ENCODE results near the gene WBP2NL.
"Not testable (repeated sequence)": the region's sequence is repeated elsewhere in the genome, so short reads cannot be mapped to it uniquely, and the experiment has no call there.

Gene WBP2NL

DNA sequence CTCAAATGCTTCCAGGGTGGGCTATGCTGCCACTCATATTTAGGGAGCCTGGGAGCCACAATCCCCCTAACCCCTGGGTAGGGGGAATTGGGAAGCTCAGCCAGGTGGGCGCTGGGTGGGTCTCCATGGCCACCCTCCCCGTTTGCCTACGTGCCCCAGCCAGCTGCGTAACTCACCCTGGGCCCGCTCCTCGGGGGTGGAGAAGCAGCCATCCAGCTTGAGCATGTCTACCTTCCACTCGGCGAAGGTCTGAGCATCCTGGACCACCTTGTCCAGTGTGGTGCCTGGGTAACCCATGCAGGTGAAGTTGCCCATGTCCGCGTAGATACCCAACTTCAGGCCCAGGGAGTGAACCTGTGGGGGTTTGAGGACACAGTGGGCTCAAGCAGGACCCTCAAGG lies 68.3 kb downstream of the WBP2NL start:
- CTCF ChIA-PET: no interaction called here
- TF ChIP-seq FOXM1 (IDR thresholded peaks at IDR 0.05; ENCODE audit: borderline replicate concordance) (no peak), FOXA1 (IDR thresholded peaks at IDR 0.05) (no peak), CTBP1 (IDR thresholded peaks at IDR 0.05; ENCODE audit: borderline replicate concordance) (no peak)
- DNase-seq (ENCODE audit: extremely low spot score): no peak
- POLR2A ChIA-PET: no interaction called here

GRCh38 chr22:42067671-42068251 lies 69.2 kb downstream of the WBP2NL start:
- CTCF ChIA-PET: no interaction called here
- DNase-seq (ENCODE audit: extremely low spot score): no peak
- POLR2A ChIA-PET: no interaction called here
- TF ChIP-seq, protein P1, sequence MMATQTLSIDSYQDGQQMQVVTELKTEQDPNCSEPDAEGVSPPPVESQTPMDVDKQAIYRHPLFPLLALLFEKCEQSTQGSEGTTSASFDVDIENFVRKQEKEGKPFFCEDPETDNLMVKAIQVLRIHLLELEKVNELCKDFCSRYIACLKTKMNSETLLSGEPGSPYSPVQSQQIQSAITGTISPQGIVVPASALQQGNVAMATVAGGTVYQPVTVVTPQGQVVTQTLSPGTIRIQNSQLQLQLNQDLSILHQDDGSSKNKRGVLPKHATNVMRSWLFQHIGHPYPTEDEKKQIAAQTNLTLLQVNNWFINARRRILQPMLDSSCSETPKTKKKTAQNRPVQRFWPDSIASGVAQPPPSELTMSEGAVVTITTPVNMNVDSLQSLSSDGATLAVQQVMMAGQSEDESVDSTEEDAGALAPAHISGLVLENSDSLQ (IDR thresholded peaks at IDR 0.05): no peak
- TF ChIP-seq LEF1 (IDR thresholded peaks at IDR 0.05; ENCODE audit: borderline replicate concordance): no peak
- no peak for TF ChIP-seq FOXA1 (IDR thresholded peaks at IDR 0.05)
- no peak for TF ChIP-seq ARNT (IDR thresholded peaks at IDR 0.05)
- TF ChIP-seq TARDBP (IDR thresholded peaks at IDR 0.05): no peak
- TF ChIP-seq L3MBTL2 (conservative IDR thresholded peaks at IDR 0.05): no peak
- no peak for TF ChIP-seq HDGF (IDR thresholded peaks at IDR 0.05; ENCODE audit: borderline replicate concordance)
- no peak for TF ChIP-seq FOXK2 (IDR thresholded peaks at IDR 0.05)
- TF ChIP-seq SP1 (IDR thresholded peaks at IDR 0.05): no peak
- TF ChIP-seq ELF4 (IDR thresholded peaks at IDR 0.05): no peak
- TF ChIP-seq NFRKB (IDR thresholded peaks at IDR 0.05): no peak
- no peak for TF ChIP-seq BHLHE40 (IDR thresholded peaks at IDR 0.05; ENCODE audit: borderline replicate concordance)
- no peak for TF ChIP-seq FOXM1 (IDR thresholded peaks at IDR 0.05; ENCODE audit: borderline replicate concordance)
- no peak for TF ChIP-seq ZNF384 (IDR thresholded peaks at IDR 0.05)
- no peak for TF ChIP-seq SUZ12 (IDR thresholded peaks at IDR 0.05)
- no peak for TF ChIP-seq CTBP1 (IDR thresholded peaks at IDR 0.05; ENCODE audit: borderline replicate concordance)

DNA sequence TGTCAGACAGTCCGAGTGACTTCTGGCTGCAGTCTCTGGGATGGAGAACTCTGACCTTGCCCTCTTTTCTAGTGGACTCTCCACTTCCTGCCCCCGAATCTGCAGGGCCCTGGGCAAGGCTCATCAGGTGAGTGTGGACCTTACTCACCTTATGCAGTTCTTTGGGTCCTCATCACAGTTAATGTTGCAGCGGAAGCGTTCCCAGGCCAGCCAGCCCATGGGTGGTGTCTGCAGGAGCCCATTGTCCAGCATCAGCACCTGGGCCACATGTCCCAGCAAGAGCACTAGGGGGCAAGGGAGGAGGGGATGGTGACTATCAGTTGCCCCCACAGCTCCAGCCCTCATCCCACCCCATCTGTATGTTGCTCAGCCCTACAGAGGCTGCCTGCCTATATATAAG lies 69.7 kb downstream of the WBP2NL start:
- POLR2A ChIA-PET: no interaction called here
- CTCF ChIA-PET: no interaction called here
- DNase-seq (ENCODE audit: extremely low spot score): no peak
- no peak for TF ChIP-seq HDGF (IDR thresholded peaks at IDR 0.05; ENCODE audit: borderline replicate concordance)

DNA sequence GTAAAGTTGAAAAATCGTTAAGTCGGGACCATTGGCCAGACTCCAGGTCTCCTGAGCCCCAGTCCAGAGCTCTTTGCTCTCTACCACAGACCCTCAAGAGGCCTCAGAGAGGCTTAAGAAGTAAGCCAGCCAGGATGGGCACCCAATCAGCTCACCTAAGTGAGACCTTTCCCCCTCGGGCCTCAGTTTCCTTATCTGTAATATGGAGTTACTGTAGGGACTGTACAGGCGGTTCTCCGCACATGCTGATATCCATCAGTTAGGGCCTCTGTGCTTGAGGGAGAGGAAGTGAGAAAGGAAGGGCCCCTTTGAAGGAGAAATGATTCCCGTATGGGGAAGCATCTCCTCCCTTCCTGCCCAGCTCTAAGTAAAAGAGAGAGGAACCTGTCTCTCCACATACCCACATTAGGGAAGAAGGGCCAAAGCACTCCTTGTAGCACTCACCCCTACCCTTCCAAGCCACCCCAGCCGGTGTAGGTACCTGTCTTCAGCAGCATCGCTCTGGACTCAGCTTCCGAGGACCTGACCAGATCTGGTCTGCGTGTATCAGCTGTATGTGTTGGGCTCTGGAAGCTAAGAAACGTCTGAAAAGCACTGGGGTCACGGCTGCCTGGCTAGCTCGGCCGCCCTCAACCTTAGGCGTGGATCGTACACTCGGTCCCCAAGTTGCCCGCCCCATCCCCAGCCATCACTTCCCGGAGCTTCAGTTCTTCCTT lies 71.4 kb downstream of the WBP2NL start:
- ChIA-PET CTCF (interaction anchor here (1.0 kb wide), 1 partner anchor 21 kb away, joined by 3 read pairs; the partner anchor contains the start of gene NDUFA6), POLR2A (interaction anchor here (0.7 to 3.5 kb wide), 9 partner anchors 9 to 123 kb away, joined by 3 to 53 read pairs (median 5); partner anchors contain the start of genes CENPM, NDUFA6 and SMDT1)
- peak; percentile 16 for DNase-seq (ENCODE audit: extremely low spot score)
- TF ChIP-seq FOXK2 (IDR thresholded peaks at IDR 0.05): no peak
- TF ChIP-seq, protein P1 (IDR thresholded peaks at IDR 0.05): no peak
- TF ChIP-seq SUZ12 (IDR thresholded peaks at IDR 0.05): no peak
- no peak for TF ChIP-seq ARNT (IDR thresholded peaks at IDR 0.05)
- no peak for TF ChIP-seq ZNF384 (IDR thresholded peaks at IDR 0.05)
- no peak; the same call in 1 of the 2 replicates for TF ChIP-seq L3MBTL2 (conservative IDR thresholded peaks at IDR 0.05)
- no peak for TF ChIP-seq FOXA1 (IDR thresholded peaks at IDR 0.05)
- TF ChIP-seq NFRKB (IDR thresholded peaks at IDR 0.05): no peak
- TF ChIP-seq BHLHE40 (IDR thresholded peaks at IDR 0.05; ENCODE audit: borderline replicate concordance): no peak
- no peak for TF ChIP-seq HDGF (IDR thresholded peaks at IDR 0.05; ENCODE audit: borderline replicate concordance)
- TF ChIP-seq ELF4 (IDR thresholded peaks at IDR 0.05): no peak
- no peak for TF ChIP-seq TARDBP (IDR thresholded peaks at IDR 0.05)
- TF ChIP-seq CTBP1 (IDR thresholded peaks at IDR 0.05; ENCODE audit: borderline replicate concordance): no peak
- TF ChIP-seq SP1 (IDR thresholded peaks at IDR 0.05): no peak
- TF ChIP-seq LEF1 (IDR thresholded peaks at IDR 0.05; ENCODE audit: borderline replicate concordance): no peak
- TF ChIP-seq FOXM1 (IDR thresholded peaks at IDR 0.05; ENCODE audit: borderline replicate concordance): no peak

DNA sequence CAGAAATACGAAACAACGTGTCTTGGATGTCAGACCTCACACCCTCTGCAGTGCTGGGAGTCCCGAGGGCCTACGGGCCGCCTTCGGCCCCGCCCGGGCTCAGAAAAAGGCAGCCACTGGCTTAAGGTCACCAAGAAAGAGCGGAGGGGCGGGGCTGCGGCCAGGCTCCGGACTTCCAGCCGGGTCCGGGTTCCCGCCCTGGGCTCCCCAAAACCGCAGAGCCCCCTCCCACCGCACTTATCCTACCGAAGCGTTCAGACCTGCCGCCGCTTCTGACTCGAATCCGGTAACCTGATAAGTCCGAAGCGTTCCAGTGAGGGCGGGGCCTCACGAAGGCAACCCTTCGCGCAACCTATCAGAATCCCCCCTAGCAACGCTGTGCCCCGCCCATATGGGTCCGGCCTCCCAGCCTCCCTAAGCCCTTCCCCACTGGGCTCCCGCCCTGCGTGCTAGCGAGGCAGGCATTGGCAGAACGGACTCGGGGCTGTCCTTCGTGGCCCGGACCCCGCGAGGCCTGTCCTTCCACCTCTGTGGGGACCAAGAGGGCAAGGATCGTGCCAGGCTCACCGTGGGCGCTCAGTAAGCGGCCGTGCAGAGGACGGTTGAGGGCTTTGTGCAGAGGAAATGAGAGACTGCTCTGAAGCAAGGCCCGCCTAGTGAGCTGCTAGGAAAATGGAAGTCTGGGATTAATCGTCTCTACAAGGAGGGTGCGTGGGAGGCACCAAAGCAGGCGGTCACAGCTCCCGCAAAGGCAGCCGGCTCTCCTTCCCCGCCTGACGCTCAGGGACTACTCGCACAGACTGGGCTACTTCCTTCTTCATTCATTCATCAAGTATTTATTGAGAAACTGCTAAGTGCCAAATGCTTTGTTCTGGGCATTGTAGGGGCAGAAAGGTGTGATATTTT lies 72.2 kb downstream of the WBP2NL start, which contains the start of gene NAGA:
TSS of gene NAGA (minus strand) at position 296 of the 906 bp plus-strand sequence. CDS start 515 bp downstream, outside the sequence.
- POLR2A ChIA-PET: interaction anchor here (0.6 to 3.5 kb wide), 13 partner anchors 8 to 124 kb away, joined by 3 to 53 read pairs (median 4); partner anchors contain the start of genes CENPM, NDUFA6 and SMDT1
- peak; percentile 93 for DNase-seq (ENCODE audit: extremely low spot score)
- CTCF ChIA-PET: no interaction called here
- TF ChIP-seq HDGF (IDR thresholded peaks at IDR 0.05; ENCODE audit: borderline replicate concordance) (peak; percentile 88), ELF4 (IDR thresholded peaks at IDR 0.05) (no peak), CTBP1 (IDR thresholded peaks at IDR 0.05; ENCODE audit: borderline replicate concordance) (no peak), L3MBTL2 (conservative IDR thresholded peaks at IDR 0.05) (peak; percentile 99), ARNT (IDR thresholded peaks at IDR 0.05) (no peak)
- TF ChIP-seq, protein P1 (IDR thresholded peaks at IDR 0.05): no peak

- ChIA-PET CTCF (interaction anchor here (0.6 kb wide), 1 partner anchor 65 kb away, joined by 3 read pairs; no protein-coding TSS in a partner anchor), POLR2A (interaction anchor here (0.6 to 3.5 kb wide), 8 partner anchors 8 to 125 kb away, joined by 3 to 53 read pairs (median 4); partner anchors contain the start of genes CENPM, NDUFA6 and SMDT1)
- DNase-seq (ENCODE audit: extremely low spot score): not testable (repeated sequence)
These were observed 72.9 kb downstream of the WBP2NL start for GRCh38 chr22:42071508-42071907.
